ENCODE measurements around the gene LYPD5.
A peak's percentile ranks its signal among the peaks of the same experiment; 100 is the strongest.
"Not testable (repeated sequence)": the region's sequence is repeated elsewhere in the genome, so short reads cannot be mapped to it uniquely, and the experiment has no call there.

LYPD5 gene

GRCh38 chr19:43812259-43812658, 10.0 kb upstream of the LYPD5 start:
- Histone ChIP-seq H3K4me3 (ENCODE audit: low read length) (no peak overlapping the region), H4K8ac (ENCODE audit: low read depth, low read length) (no peak overlapping the region), H3K56ac (ENCODE audit: low read length) (no peak overlapping the region), H3K4me1 (ENCODE audit: control insufficient read depth, low read depth, low read length) (no peaks in the 10 kb centered on the region), H3K36me3 (ENCODE audit: control insufficient read depth, insufficient read depth, low read length) (no peaks in the 10 kb centered on the region), H3K4ac (ENCODE audit: low read depth, low read length) (no peak overlapping the region), H3K18ac (ENCODE audit: low read length) (no peak overlapping the region), H3K4me2 (ENCODE audit: low read length) (no peak overlapping the region), H2AK5ac (ENCODE audit: low read length) (no peak overlapping the region), H2BK5ac (ENCODE audit: low read length) (no peak overlapping the region), H4K5ac (ENCODE audit: low read length) (no peak overlapping the region), H2BK15ac (replicated peaks; ENCODE audit: low read depth) (no peak overlapping the region), H3K23ac (ENCODE audit: low read length) (no peak overlapping the region), H3K79me2 (ENCODE audit: control insufficient read depth, insufficient read depth, low read length) (no peaks in the 10 kb centered on the region), H3K27me3 (ENCODE audit: insufficient read depth, low read length, poor library complexity) (no peaks in the 10 kb centered on the region), H2BK120ac (ENCODE audit: low read depth, low read length) (no peak overlapping the region), H3K27ac (ENCODE audit: low read depth, low read length) (no peak overlapping the region), H3K79me1 (ENCODE audit: low read length) (no peaks in the 10 kb centered on the region), H3K9ac (ENCODE audit: low read length) (no peak overlapping the region)
- WGBS (ENCODE audit: extremely low coverage, insufficient coverage, low lambda C conversion rate), result no CpG with 5 or more reads among the region's 1 CpG
- DNase-seq, result no peak

- no peak overlapping the region for H3K4ac ChIP-seq (ENCODE audit: low read depth, low read length)
- H3K4me1 ChIP-seq (ENCODE audit: control insufficient read depth, low read depth, low read length), result no peaks in the 10 kb centered on the region
- H3K23ac ChIP-seq (ENCODE audit: low read length), result no peak overlapping the region
- no peak overlapping the region for H3K18ac ChIP-seq (ENCODE audit: low read length)
- H3K4me3 ChIP-seq (ENCODE audit: low read length), result no peak overlapping the region
- H3K4me2 ChIP-seq (ENCODE audit: low read length), result no peak overlapping the region
- H3K79me2 ChIP-seq (ENCODE audit: control insufficient read depth, insufficient read depth, low read length), result no peaks in the 10 kb centered on the region
- no peaks in the 10 kb centered on the region for H3K36me3 ChIP-seq (ENCODE audit: control insufficient read depth, insufficient read depth, low read length)
- H3K27me3 ChIP-seq (ENCODE audit: insufficient read depth, low read length, poor library complexity), result no peaks in the 10 kb centered on the region
- no peak overlapping the region for H3K27ac ChIP-seq (ENCODE audit: low read depth, low read length)
- no peak overlapping the region for H2BK15ac ChIP-seq (replicated peaks; ENCODE audit: low read depth)
- H3K9ac ChIP-seq (ENCODE audit: low read length), result no peak overlapping the region
- H2BK5ac ChIP-seq (ENCODE audit: low read length), result no peak overlapping the region
- H2AK5ac ChIP-seq (ENCODE audit: low read length), result no peak overlapping the region
- no peak overlapping the region for H4K8ac ChIP-seq (ENCODE audit: low read depth, low read length)
- no CpG with 5 or more reads among the region's 1 CpG for WGBS (ENCODE audit: extremely low coverage, insufficient coverage, low lambda C conversion rate)
- no peak overlapping the region for H2BK120ac ChIP-seq (ENCODE audit: low read depth, low read length)
- no peaks in the 10 kb centered on the region for H3K79me1 ChIP-seq (ENCODE audit: low read length)
- H3K56ac ChIP-seq (ENCODE audit: low read length), result no peak overlapping the region
- DNase-seq, result no peak
- H4K5ac ChIP-seq (ENCODE audit: low read length), result no peak overlapping the region
Observed at GRCh38 chr19:43811837-43812236, 9.6 kb upstream of the LYPD5 start.

- Histone ChIP-seq H3K18ac (ENCODE audit: low read length) (no peak overlapping the region), H3K27me3 (ENCODE audit: insufficient read depth, low read length, poor library complexity) (no peaks in the 10 kb centered on the region), H3K56ac (ENCODE audit: low read length) (no peak overlapping the region), H3K23ac (ENCODE audit: low read length) (no peak overlapping the region), H2BK120ac (ENCODE audit: low read depth, low read length) (no peak overlapping the region), H3K9ac (ENCODE audit: low read length) (no peak overlapping the region), H4K8ac (ENCODE audit: low read depth, low read length) (no peak overlapping the region), H3K79me1 (ENCODE audit: low read length) (no peaks in the 10 kb centered on the region), H2BK15ac (replicated peaks; ENCODE audit: low read depth) (no peak overlapping the region), H2BK5ac (ENCODE audit: low read length) (no peak overlapping the region), H4K5ac (ENCODE audit: low read length) (no peak overlapping the region), H3K4me2 (ENCODE audit: low read length) (no peak overlapping the region), H3K4ac (ENCODE audit: low read depth, low read length) (no peak overlapping the region), H3K4me1 (ENCODE audit: control insufficient read depth, low read depth, low read length) (no peaks in the 10 kb centered on the region), H3K27ac (ENCODE audit: low read depth, low read length) (no peak overlapping the region), H3K36me3 (ENCODE audit: control insufficient read depth, insufficient read depth, low read length) (no peaks in the 10 kb centered on the region), H3K4me3 (ENCODE audit: low read length) (no peak overlapping the region), H3K79me2 (ENCODE audit: control insufficient read depth, insufficient read depth, low read length) (no peaks in the 10 kb centered on the region), H2AK5ac (ENCODE audit: low read length) (no peak overlapping the region)
- WGBS (ENCODE audit: extremely low coverage, insufficient coverage, low lambda C conversion rate), result no CpG with 5 or more reads among the region's 8 CpGs
- DNase-seq, result peak; percentile 52
Observed at GRCh38 chr19:43809762-43810696, 7.8 kb upstream of the LYPD5 start.

- H3K56ac ChIP-seq (ENCODE audit: low read length), result no peak overlapping the region
- no peak overlapping the region for H3K4ac ChIP-seq (ENCODE audit: low read depth, low read length)
- H3K27me3 ChIP-seq (ENCODE audit: insufficient read depth, low read length, poor library complexity), result no peaks in the 10 kb centered on the region
- no peak overlapping the region for H2BK5ac ChIP-seq (ENCODE audit: low read length)
- H3K36me3 ChIP-seq (ENCODE audit: control insufficient read depth, insufficient read depth, low read length), result no peaks in the 10 kb centered on the region
- no peak overlapping the region for H2AK5ac ChIP-seq (ENCODE audit: low read length)
- H3K23ac ChIP-seq (ENCODE audit: low read length), result no peak overlapping the region
- DNase-seq, result no peak
- no peak overlapping the region for H3K4me3 ChIP-seq (ENCODE audit: low read length)
- no peaks in the 10 kb centered on the region for H3K79me1 ChIP-seq (ENCODE audit: low read length)
- H4K8ac ChIP-seq (ENCODE audit: low read depth, low read length), result no peak overlapping the region
- H3K18ac ChIP-seq (ENCODE audit: low read length), result no peak overlapping the region
- H4K5ac ChIP-seq (ENCODE audit: low read length), result no peak overlapping the region
- H2BK120ac ChIP-seq (ENCODE audit: low read depth, low read length), result no peak overlapping the region
- no peak overlapping the region for H3K27ac ChIP-seq (ENCODE audit: low read depth, low read length)
- no peak overlapping the region for H3K4me2 ChIP-seq (ENCODE audit: low read length)
- H2BK15ac ChIP-seq (replicated peaks; ENCODE audit: low read depth), result no peak overlapping the region
- no peaks in the 10 kb centered on the region for H3K4me1 ChIP-seq (ENCODE audit: control insufficient read depth, low read depth, low read length)
- H3K79me2 ChIP-seq (ENCODE audit: control insufficient read depth, insufficient read depth, low read length), result no peaks in the 10 kb centered on the region
- no peak overlapping the region for H3K9ac ChIP-seq (ENCODE audit: low read length)
Observed at GRCh38 chr19:43807651-43808050, 5.4 kb upstream of the LYPD5 start.

- Histone ChIP-seq H3K56ac (ENCODE audit: low read length) (no peak overlapping the region), H3K4ac (ENCODE audit: low read depth, low read length) (no peak overlapping the region), H3K4me3 (ENCODE audit: low read length) (no peak overlapping the region), H3K4me2 (ENCODE audit: low read length) (no peak overlapping the region), H2BK120ac (ENCODE audit: low read depth, low read length) (no peak overlapping the region), H3K27ac (ENCODE audit: low read depth, low read length) (no peak overlapping the region), H3K36me3 (ENCODE audit: control insufficient read depth, insufficient read depth, low read length) (no peaks in the 10 kb centered on the region), H2AK5ac (ENCODE audit: low read length) (no peak overlapping the region), H3K79me2 (ENCODE audit: control insufficient read depth, insufficient read depth, low read length) (no peaks in the 10 kb centered on the region), H3K9ac (ENCODE audit: low read length) (no peak overlapping the region), H3K4me1 (ENCODE audit: control insufficient read depth, low read depth, low read length) (no peaks in the 10 kb centered on the region), H2BK5ac (ENCODE audit: low read length) (no peak overlapping the region), H2BK15ac (replicated peaks; ENCODE audit: low read depth) (no peak overlapping the region), H4K8ac (ENCODE audit: low read depth, low read length) (no peak overlapping the region), H3K27me3 (ENCODE audit: insufficient read depth, low read length, poor library complexity) (no peaks in the 10 kb centered on the region), H3K79me1 (ENCODE audit: low read length) (no peaks in the 10 kb centered on the region), H4K5ac (ENCODE audit: low read length) (no peak overlapping the region), H3K23ac (ENCODE audit: low read length) (no peak overlapping the region), H3K18ac (ENCODE audit: low read length) (no peak overlapping the region)
- no peak for DNase-seq
- WGBS (ENCODE audit: extremely low coverage, insufficient coverage, low lambda C conversion rate), result no CpG with 5 or more reads among the region's 5 CpGs
Observed at GRCh38 chr19:43806848-43807247, 4.6 kb upstream of the LYPD5 start.

- not testable (repeated sequence) for H2BK15ac ChIP-seq (replicated peaks; ENCODE audit: low read depth); H2BK5ac ChIP-seq (ENCODE audit: low read length); H2BK120ac ChIP-seq (ENCODE audit: low read depth, low read length); H3K79me2 ChIP-seq (ENCODE audit: control insufficient read depth, insufficient read depth, low read length); H3K23ac ChIP-seq (ENCODE audit: low read length); H3K4me1 ChIP-seq (ENCODE audit: control insufficient read depth, low read depth, low read length); H3K79me1 ChIP-seq (ENCODE audit: low read length); H3K18ac ChIP-seq (ENCODE audit: low read length); H3K56ac ChIP-seq (ENCODE audit: low read length); H3K27me3 ChIP-seq (ENCODE audit: insufficient read depth, low read length, poor library complexity); H3K4ac ChIP-seq (ENCODE audit: low read depth, low read length); H4K5ac ChIP-seq (ENCODE audit: low read length); H3K4me2 ChIP-seq (ENCODE audit: low read length); H3K27ac ChIP-seq (ENCODE audit: low read depth, low read length); H3K9ac ChIP-seq (ENCODE audit: low read length); H4K8ac ChIP-seq (ENCODE audit: low read depth, low read length); DNase-seq; H3K36me3 ChIP-seq (ENCODE audit: control insufficient read depth, insufficient read depth, low read length); H3K4me3 ChIP-seq (ENCODE audit: low read length); H2AK5ac ChIP-seq (ENCODE audit: low read length)
- WGBS (ENCODE audit: extremely low coverage, insufficient coverage, low lambda C conversion rate), result no CpG with 5 or more reads among the region's 7 CpGs
Observed at GRCh38 chr19:43806401-43806800, 4.2 kb upstream of the LYPD5 start.
